ENCODE results near the gene ZER1.
A peak's percentile ranks its signal among the peaks of the same experiment; 100 is the strongest.

GRCh38 chr9:128702445-128702948 lies 69.2 kb downstream of the ZER1 start, which contains the start of gene PKN3:
- peak; percentile 98 for TF ChIP-seq CTCF (IDR thresholded peaks at IDR 0.05)
- TF ChIP-seq ZFX (IDR thresholded peaks at IDR 0.05; ENCODE audit: borderline replicate concordance), result no peak
